Measurements from ENCODE around the gene PRR36.

DNA sequence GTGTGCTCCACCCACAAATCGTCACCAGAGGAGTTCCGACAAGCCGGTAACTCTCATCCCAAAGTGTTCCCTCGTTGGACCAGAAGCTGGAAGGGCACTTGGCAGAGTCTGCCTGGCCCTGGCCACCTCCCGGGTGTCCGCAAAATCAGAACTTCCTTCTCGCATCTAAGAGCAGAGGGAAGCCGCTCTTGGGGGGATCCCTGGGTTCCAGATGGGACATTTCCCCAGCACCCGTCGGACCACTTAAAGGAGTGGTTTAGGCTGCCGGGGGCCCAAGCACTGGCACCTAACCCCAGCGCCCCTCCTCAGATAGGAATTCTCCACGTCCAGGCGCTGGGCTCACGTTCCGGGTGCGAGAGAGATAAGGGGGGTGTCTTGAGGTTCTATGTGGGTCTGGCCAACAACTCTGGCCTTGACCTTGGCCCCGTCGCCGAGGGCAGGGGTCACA lies 28.6 kb upstream of the PRR36 start:
- TF ChIP-seq, protein P1, sequence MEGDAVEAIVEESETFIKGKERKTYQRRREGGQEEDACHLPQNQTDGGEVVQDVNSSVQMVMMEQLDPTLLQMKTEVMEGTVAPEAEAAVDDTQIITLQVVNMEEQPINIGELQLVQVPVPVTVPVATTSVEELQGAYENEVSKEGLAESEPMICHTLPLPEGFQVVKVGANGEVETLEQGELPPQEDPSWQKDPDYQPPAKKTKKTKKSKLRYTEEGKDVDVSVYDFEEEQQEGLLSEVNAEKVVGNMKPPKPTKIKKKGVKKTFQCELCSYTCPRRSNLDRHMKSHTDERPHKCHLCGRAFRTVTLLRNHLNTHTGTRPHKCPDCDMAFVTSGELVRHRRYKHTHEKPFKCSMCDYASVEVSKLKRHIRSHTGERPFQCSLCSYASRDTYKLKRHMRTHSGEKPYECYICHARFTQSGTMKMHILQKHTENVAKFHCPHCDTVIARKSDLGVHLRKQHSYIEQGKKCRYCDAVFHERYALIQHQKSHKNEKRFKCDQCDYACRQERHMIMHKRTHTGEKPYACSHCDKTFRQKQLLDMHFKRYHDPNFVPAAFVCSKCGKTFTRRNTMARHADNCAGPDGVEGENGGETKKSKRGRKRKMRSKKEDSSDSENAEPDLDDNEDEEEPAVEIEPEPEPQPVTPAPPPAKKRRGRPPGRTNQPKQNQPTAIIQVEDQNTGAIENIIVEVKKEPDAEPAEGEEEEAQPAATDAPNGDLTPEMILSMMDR (IDR thresholded peaks at IDR 0.05): no peak
- TF ChIP-seq EP300 (IDR thresholded peaks at IDR 0.05): no peak
- TF ChIP-seq POLR2AphosphoS5 (IDR thresholded peaks at IDR 0.05): no peak

Measured in esophagus muscularis mucosa (tissue), 4 donors.